ENCODE data around the gene HSPG2.

DNA sequence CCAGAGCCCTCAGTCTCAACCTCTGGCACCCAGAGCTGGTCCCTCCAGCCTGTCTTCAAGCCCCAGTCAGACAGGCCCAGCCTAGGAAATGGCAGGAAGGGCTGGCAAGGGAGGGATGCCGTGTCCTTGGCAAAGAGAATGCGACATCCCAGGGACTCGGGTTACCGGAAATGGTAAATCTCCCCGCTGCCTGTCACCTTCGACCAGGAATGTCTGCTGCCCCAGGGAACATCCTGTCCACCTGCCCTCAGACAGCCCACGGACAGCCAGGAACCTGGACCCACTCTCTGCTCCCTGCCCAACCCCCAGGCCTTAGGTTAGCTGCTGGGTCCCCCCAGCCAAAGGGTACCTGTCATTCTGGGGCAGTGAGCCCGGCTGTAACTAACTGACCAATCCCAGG is 23.9 kb downstream of the HSPG2 start:
- TF ChIP-seq, protein P1, sequence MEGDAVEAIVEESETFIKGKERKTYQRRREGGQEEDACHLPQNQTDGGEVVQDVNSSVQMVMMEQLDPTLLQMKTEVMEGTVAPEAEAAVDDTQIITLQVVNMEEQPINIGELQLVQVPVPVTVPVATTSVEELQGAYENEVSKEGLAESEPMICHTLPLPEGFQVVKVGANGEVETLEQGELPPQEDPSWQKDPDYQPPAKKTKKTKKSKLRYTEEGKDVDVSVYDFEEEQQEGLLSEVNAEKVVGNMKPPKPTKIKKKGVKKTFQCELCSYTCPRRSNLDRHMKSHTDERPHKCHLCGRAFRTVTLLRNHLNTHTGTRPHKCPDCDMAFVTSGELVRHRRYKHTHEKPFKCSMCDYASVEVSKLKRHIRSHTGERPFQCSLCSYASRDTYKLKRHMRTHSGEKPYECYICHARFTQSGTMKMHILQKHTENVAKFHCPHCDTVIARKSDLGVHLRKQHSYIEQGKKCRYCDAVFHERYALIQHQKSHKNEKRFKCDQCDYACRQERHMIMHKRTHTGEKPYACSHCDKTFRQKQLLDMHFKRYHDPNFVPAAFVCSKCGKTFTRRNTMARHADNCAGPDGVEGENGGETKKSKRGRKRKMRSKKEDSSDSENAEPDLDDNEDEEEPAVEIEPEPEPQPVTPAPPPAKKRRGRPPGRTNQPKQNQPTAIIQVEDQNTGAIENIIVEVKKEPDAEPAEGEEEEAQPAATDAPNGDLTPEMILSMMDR (IDR thresholded peaks at IDR 0.05; ENCODE audit: insufficient read depth, low read length, poor library complexity, severe bottlenecking) = no peak
- TF ChIP-seq EZH2phosphoT487 (conservative IDR thresholded peaks at IDR 0.05; ENCODE audit: low read length) = no peak

All from SU-DHL-6 (cell line).